BJ (cell line): ENCODE measurements around the gene TMEM178B. TPM values are rescaled to one million over a fixed set of nuclear protein-coding genes. Genes with fewer than 3 reads are reported as not detected.

Experiments used
- CTCF ChIA-PET: fragments of 350-600 bp; formaldehyde crosslinking; extraction: SDS; loops from one replicate; lab custom pipeline; 2021; ENCODE audit warnings: antibody characterized with exemption, inconsistent platforms; lab: Yijun Ruan, JAX
- POLR2A ChIA-PET: fragments of 300-600 bp; sonication (Branson Sonifier 250); formaldehyde crosslinking; extraction: SDS; loops from one replicate; lab custom pipeline; 2021; ENCODE audit warnings: antibody characterized with exemption; lab: Charles Lee
- DNase-seq: peaks from one replicate; pipeline ENCODE4 v3.0.0-alpha.2; 2011; ENCODE audit warnings: low read depth
- H3K27me3 ChIP-seq: 2 replicates; pipeline ENCODE4 v1.6.0; 2011; ENCODE audit warnings: low read length; ENCODE audit not compliant: control insufficient read depth, insufficient read depth
- H3K36me3 ChIP-seq: 2 replicates; pipeline ENCODE4 v1.5.1; 2011; ENCODE audit warnings: low read length; ENCODE audit not compliant: control insufficient read depth, insufficient read depth
- H3K4me3 ChIP-seq: 2 replicates; pipeline ENCODE4 v1.5.1; 2011; ENCODE audit warnings: low read depth, mild to moderate bottlenecking, control low read depth, low read length
- polyA plus RNA-seq: library from polyadenylated mRNA; depleted of rRNA; stranded (reverse); fragments of >200 nt; gene quantifications from 2 replicates; pipeline ENCODE4 v1.2.3, GENCODE V29; 2011
- TF ChIP-seq, protein P1 (sequence below): IDR thresholded peaks from 2 replicates; pipeline ENCODE4 v1.5.1; 2011; ENCODE audit warnings: low read depth, mild to moderate bottlenecking, control low read depth, inconsistent platforms, low read length, moderate library complexity; ENCODE audit not compliant: insufficient read depth

TMEM178B gene
- polyA plus RNA-seq, 1 experiment: 0.43 TPM

GRCh38 chr7:141295367-141295895 lies 221.6 kb downstream of the TMEM178B start:
- no peak for DNase-seq
- POLR2A ChIA-PET: no interaction called here
- TF ChIP-seq, protein P1, sequence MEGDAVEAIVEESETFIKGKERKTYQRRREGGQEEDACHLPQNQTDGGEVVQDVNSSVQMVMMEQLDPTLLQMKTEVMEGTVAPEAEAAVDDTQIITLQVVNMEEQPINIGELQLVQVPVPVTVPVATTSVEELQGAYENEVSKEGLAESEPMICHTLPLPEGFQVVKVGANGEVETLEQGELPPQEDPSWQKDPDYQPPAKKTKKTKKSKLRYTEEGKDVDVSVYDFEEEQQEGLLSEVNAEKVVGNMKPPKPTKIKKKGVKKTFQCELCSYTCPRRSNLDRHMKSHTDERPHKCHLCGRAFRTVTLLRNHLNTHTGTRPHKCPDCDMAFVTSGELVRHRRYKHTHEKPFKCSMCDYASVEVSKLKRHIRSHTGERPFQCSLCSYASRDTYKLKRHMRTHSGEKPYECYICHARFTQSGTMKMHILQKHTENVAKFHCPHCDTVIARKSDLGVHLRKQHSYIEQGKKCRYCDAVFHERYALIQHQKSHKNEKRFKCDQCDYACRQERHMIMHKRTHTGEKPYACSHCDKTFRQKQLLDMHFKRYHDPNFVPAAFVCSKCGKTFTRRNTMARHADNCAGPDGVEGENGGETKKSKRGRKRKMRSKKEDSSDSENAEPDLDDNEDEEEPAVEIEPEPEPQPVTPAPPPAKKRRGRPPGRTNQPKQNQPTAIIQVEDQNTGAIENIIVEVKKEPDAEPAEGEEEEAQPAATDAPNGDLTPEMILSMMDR: no peak
- Histone ChIP-seq H3K4me3 (no peak overlapping the region), H3K27me3 (no peaks in the 10 kb centered on the region), H3K36me3 (no peaks in the 10 kb centered on the region)
- CTCF ChIA-PET: no interaction called here

DNA sequence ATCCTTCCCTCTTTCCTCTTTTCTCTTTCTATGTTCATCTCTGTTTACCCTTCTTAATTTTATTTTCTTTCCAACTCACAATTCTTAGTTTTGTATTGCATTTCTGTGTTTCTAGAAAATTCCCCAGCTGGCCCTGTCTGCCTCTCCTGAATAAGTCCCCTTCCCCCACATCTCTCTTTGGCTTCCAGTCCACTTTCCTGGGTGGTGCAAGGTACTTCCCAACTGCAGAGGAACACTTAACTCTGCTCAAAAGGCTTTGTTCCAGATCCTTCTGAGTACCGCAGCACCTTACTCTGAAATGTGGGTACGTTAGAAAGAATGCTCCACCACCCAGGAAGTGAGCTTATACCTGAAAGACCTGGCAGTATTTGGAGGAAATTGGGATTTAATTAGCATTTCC lies 227.0 kb downstream of the TMEM178B start:
- Histone ChIP-seq H3K4me3 (no peak overlapping the region), H3K36me3 (no peaks in the 10 kb centered on the region), H3K27me3 (no peaks in the 10 kb centered on the region)
- POLR2A ChIA-PET: no interaction called here
- CTCF ChIA-PET: no interaction called here
- TF ChIP-seq, protein P1: no peak
- DNase-seq: no peak

DNA sequence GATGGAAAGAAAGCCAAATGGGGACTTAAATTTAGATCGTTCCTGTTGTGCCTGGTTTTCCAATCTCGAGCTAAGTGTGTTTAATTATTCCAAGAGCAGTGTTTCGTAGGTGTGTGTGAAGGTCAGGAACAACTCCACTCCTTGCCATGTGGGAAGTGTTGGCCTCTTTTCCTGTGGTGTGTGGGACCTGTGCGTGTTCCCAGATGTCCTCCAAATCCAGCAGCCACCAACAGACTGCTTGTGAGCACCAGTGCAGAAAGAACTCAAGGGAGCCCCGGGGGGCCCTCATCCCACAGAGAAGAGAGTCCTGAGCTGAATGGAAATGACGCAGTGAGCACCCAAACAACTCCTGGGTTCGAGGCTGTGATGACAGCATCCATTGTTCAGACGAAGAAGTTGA lies 227.7 kb downstream of the TMEM178B start:
- CTCF ChIA-PET: no interaction called here

DNA sequence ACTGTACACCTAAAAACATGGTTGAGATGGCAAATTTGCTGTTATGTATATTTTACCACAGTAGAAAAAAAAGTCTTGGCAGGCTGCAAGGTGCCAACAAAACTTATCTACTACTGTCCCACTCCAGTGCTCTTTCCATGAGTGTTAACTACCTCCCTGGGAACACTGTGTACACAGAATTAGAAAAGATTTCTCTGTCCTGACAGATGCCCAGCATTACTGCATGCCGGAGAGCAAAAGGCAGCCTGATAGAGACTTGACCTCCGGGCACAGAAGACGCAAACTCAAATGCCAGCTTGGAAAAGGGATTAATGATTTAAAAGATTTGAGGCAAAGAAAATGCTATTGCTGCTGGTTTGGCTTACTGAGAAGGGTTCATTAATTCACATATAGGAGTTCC lies 228.8 kb downstream of the TMEM178B start:
- POLR2A ChIA-PET: no interaction called here
- CTCF ChIA-PET: no interaction called here

More for the DNA sequence above, 227.7 kb downstream of the TMEM178B start:
- TF ChIP-seq, protein P1: no peak
- no peak overlapping the region for H3K4me3 ChIP-seq
- H3K27me3 ChIP-seq: no peaks in the 10 kb centered on the region
- no peaks in the 10 kb centered on the region for H3K36me3 ChIP-seq
- POLR2A ChIA-PET: no interaction called here
- DNase-seq: no peak

GRCh38 chr7:141304291-141304690 lies 230.4 kb downstream of the TMEM178B start:
- H3K27me3 ChIP-seq: no peaks in the 10 kb centered on the region
- H3K4me3 ChIP-seq: no peak overlapping the region
- DNase-seq: no peak
- ChIA-PET POLR2A (no interaction called here), CTCF (no interaction called here)
- TF ChIP-seq, protein P1: no peak
- H3K36me3 ChIP-seq: no peaks in the 10 kb centered on the region

More for the DNA sequence above, 228.8 kb downstream of the TMEM178B start:
- Histone ChIP-seq H3K4me3 (no peak overlapping the region), H3K36me3 (no peaks in the 10 kb centered on the region), H3K27me3 (no peaks in the 10 kb centered on the region)
- DNase-seq: no peak
- TF ChIP-seq, protein P1: no peak
